SK-N-MC (cell line): ENCODE measurements around the gene CSF1.

ENCODE experiments used
- EZH2 ChIP-seq: fragments of 200-600 bp; sonication (generic); IDR thresholded peaks from one replicate; pipeline ENCODE4 v1.6.1; 2017; ENCODE audit warnings: antibody characterized with exemption
- POLR2AphosphoS5 ChIP-seq: IDR thresholded peaks from 2 replicates; pipeline ENCODE4 v1.6.1; 2012; ENCODE audit warnings: mild to moderate bottlenecking, low read depth, low read length, borderline replicate concordance

GRCh38 chr1:109919303-109919702 lies 8.7 kb downstream of the CSF1 start:
- TF ChIP-seq EZH2 (no peak), POLR2AphosphoS5 (no peak)
